ENCODE data around the gene DTNB. TPM values are rescaled to one million over a fixed set of nuclear protein-coding genes. Genes with fewer than 3 reads are reported as not detected.

Gene DTNB
- total RNA-seq, result 1 to 10 TPM; 4.8 to 7.8 (median 5.7) TPM
- polyA plus RNA-seq, result 1 to 10 TPM; 2.4 to 4.4 (median 4.0) TPM

GRCh38 chr2:25673300-25674076 is at the start of gene DTNB:
Gene DTNB, minus strand, starts transcription at chr2:25673577. Its CDS starts 20,917 bp downstream, at chr2:25652660.
- WGBS, 2 donors, result 0 to 1% methylated on average over 111 of the region's 111 CpGs
- Histone ChIP-seq H3K27me3 (no peaks in the 10 kb centered on the region), H3K27ac (peak within 1 kb of the TSS; percentile 84 to 92 (median 90)), H3K9me3 (no peaks in the 10 kb centered on the region), H3K4me1 (peaks cover 2 to 19% (median 12%) of the 10 kb centered on the region in 4 donors), H3K4me3 (peak within 1 kb of the TSS; percentile 62 to 94 (median 83)), H3K36me3 (no peaks in the 10 kb centered on the region)
- intact Hi-C loops (cut with DNase I), result loop anchor here (2.0 kb wide), 1 partner anchor 205 kb away; the partner anchor contains the start of gene ASXL2
- TF ChIP-seq EP300 (IDR thresholded peaks at IDR 0.05) (no peak), POLR2AphosphoS5 (IDR thresholded peaks at IDR 0.05) (peak in 2 of 4 donors; percentile 41 to 43)
- DNase-seq, result peak; percentile 92

DNA sequence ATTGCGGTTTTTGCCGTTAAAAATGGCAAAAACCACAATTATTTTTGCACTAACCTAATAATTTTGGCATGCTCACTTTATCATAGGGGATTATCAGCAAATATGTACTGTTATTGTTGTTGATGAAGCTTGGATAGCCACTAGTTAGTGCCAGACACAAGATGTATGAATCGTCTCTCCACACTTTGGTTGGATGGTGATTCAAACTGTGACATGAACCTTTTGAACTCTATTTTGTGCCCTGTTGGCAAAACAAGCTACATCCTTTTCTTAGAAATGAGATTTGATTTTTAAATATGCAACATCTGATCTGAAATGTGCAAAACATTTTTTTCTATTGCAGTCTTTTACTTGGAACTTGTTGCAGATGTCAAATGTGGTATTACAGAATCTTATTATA is 48.8 kb upstream of the DTNB start:
- TF ChIP-seq, protein P1, sequence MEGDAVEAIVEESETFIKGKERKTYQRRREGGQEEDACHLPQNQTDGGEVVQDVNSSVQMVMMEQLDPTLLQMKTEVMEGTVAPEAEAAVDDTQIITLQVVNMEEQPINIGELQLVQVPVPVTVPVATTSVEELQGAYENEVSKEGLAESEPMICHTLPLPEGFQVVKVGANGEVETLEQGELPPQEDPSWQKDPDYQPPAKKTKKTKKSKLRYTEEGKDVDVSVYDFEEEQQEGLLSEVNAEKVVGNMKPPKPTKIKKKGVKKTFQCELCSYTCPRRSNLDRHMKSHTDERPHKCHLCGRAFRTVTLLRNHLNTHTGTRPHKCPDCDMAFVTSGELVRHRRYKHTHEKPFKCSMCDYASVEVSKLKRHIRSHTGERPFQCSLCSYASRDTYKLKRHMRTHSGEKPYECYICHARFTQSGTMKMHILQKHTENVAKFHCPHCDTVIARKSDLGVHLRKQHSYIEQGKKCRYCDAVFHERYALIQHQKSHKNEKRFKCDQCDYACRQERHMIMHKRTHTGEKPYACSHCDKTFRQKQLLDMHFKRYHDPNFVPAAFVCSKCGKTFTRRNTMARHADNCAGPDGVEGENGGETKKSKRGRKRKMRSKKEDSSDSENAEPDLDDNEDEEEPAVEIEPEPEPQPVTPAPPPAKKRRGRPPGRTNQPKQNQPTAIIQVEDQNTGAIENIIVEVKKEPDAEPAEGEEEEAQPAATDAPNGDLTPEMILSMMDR (IDR thresholded peaks at IDR 0.05), result no peak
- TF ChIP-seq POLR2AphosphoS5 (IDR thresholded peaks at IDR 0.05) (no peak), POLR2A (IDR thresholded peaks at IDR 0.05) (no peak), EP300 (IDR thresholded peaks at IDR 0.05) (no peak)
- WGBS, 2 donors, result 82% methylated on average over 3 of the region's 3 CpGs

GRCh38 chr2:25720575-25720974 is 47.2 kb upstream of the DTNB start:
- no peak overlapping the region for H3K4me3 ChIP-seq
- H3K27me3 ChIP-seq, result no peaks in the 10 kb centered on the region
- 83 to 87% methylated on average over 1 of the region's 1 CpG for WGBS, 2 donors
- no peak overlapping the region for H3K27ac ChIP-seq
- intact Hi-C loops (cut with DNase I), result no loop called here
- H3K4me1 ChIP-seq, result no peaks in the 10 kb centered on the region
- no peaks in the 10 kb centered on the region for H3K9me3 ChIP-seq
- TF ChIP-seq EP300 (IDR thresholded peaks at IDR 0.05) (no peak), POLR2AphosphoS5 (IDR thresholded peaks at IDR 0.05) (no peak), POLR2A (IDR thresholded peaks at IDR 0.05) (no peak)
- TF ChIP-seq, protein P1 (IDR thresholded peaks at IDR 0.05), result no peak
- no peak for DNase-seq
- H3K36me3 ChIP-seq, result no peaks in the 10 kb centered on the region

More for the DNA sequence above, 48.8 kb upstream of the DTNB start:
- H3K4me1 ChIP-seq, result no peaks in the 10 kb centered on the region
- no peak overlapping the region for H3K27ac ChIP-seq
- H3K27me3 ChIP-seq, result no peaks in the 10 kb centered on the region
- no peak overlapping the region for H3K4me3 ChIP-seq
- H3K36me3 ChIP-seq, result no peaks in the 10 kb centered on the region
- intact Hi-C loops (cut with DNase I), result no loop called here
- no peaks in the 10 kb centered on the region for H3K9me3 ChIP-seq
- DNase-seq, result no peak

DNA sequence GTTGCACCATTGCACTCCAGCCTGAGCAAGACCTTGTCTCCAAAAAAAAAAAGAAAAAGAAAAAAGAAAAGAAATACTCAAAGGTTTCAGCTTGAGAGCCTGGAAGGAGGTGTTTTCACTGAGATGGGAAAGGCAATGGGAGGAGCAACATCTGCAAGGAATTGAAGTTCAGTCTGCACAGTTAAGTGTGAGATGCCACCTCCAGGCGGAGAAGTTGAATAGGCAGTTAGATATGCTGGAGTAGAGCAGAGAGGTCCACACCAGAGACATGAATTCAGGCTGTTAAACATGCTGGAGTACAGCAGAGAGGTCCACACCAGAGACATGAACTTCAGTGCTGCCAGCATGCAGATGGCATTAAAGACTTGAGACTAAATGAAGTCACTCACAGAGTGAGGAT is 41.4 kb upstream of the DTNB start:
- no peaks in the 10 kb centered on the region for H3K9me3 ChIP-seq
- TF ChIP-seq EP300 (IDR thresholded peaks at IDR 0.05), result no peak
- TF ChIP-seq, protein P1 (IDR thresholded peaks at IDR 0.05), result no peak
- TF ChIP-seq POLR2AphosphoS5 (IDR thresholded peaks at IDR 0.05), result no peak
- no peak for TF ChIP-seq POLR2A (IDR thresholded peaks at IDR 0.05)
- 77 to 80% methylated on average over 1 of the region's 1 CpG for WGBS, 2 donors
- no peak for DNase-seq
- no peak overlapping the region for H3K4me3 ChIP-seq
- intact Hi-C loops (cut with DNase I), result no loop called here
- peaks cover 0 to 7% (median 0%) of the 10 kb centered on the region in 4 donors for H3K4me1 ChIP-seq
- H3K27me3 ChIP-seq, result no peaks in the 10 kb centered on the region
- no peak overlapping the region for H3K27ac ChIP-seq
- H3K36me3 ChIP-seq, result no peaks in the 10 kb centered on the region

GRCh38 chr2:25712455-25712854 is 39.1 kb upstream of the DTNB start:
- WGBS, 2 donors, result 69 to 79% methylated on average over 5 of the region's 5 CpGs
- peaks cover 0 to 7% (median 0%) of the 10 kb centered on the region in 4 donors for H3K4me1 ChIP-seq
- H3K9me3 ChIP-seq, result no peaks in the 10 kb centered on the region
- H3K27me3 ChIP-seq, result no peaks in the 10 kb centered on the region
- H3K4me3 ChIP-seq, result no peak overlapping the region
- no peak for DNase-seq
- no peaks in the 10 kb centered on the region for H3K36me3 ChIP-seq
- intact Hi-C loops (cut with DNase I), result no loop called here
- TF ChIP-seq POLR2AphosphoS5 (IDR thresholded peaks at IDR 0.05), result no peak
- TF ChIP-seq, protein P1 (IDR thresholded peaks at IDR 0.05), result no peak
- no peak for TF ChIP-seq EP300 (IDR thresholded peaks at IDR 0.05)
- no peak for TF ChIP-seq POLR2A (IDR thresholded peaks at IDR 0.05)
- no peak overlapping the region for H3K27ac ChIP-seq
